G401 (cell line): Measurements from ENCODE around the gene TCEAL4. TPM values are rescaled to one million over a fixed set of nuclear protein-coding genes. Genes with fewer than 3 reads are reported as not detected.

Source experiments
- DNase-seq: peaks from one replicate; pipeline ENCODE4 v3.0.0-alpha.2; 2015; ENCODE audit warnings: low spot score
- in situ Hi-C: cut with HindIII; loops from 2 replicates; pipeline ENCODE4 v1.10.0; 2016; ENCODE audit warnings: low sequenced_read_pairs, mixed read lengths
- total RNA-seq: library from RNA; depleted of rRNA; stranded (reverse); fragments of >200 nt; shearing (Covaris generic); gene quantifications from 2 replicates; pipeline ENCODE4 v1.2.3, GENCODE V29; 2014; rRNA removed

The TCEAL4 gene
- total RNA-seq, 1 experiment from 2014 or later: 45.2 TPM

DNA sequence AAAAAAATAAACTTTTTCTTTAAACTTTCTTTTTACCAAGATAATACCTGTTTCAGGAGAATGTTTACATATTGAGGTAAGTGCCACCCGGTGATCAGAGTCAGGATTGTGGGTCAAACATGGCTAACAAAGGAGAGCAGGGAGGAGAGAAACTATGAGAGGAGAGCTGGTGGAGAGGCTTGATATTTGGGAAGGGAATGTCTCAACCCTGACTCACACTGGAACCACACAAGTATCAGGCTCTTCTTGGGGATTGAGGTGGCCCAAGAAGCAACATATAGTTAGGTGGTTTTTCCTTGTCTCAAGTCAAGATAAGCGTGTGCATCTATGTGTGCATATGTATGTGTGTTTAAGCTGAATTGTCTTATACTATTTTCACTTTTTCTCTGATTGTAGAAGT, 50.1 kb downstream of the TCEAL4 start:
- no peak for DNase-seq
- in situ Hi-C loops: no loop called here

Other genes with a start within 250 kb of the TCEAL4 start
- gene TCEAL9, start 229.0 kb upstream of the TCEAL4 start, total RNA-seq: 39.1 and 42.6 TPM in 2 replicates
- gene BEX3, start 209.0 kb upstream of the TCEAL4 start, total RNA-seq: 464 and 525 TPM in 2 replicates
- not detected in 2 replicates for gene RAB40A, start 66.0 kb upstream of the TCEAL4 start, total RNA-seq
- 2.6 TPM in 1 of 2 replicates, not detected in the other for gene TCEAL3, start 22.4 kb downstream of the TCEAL4 start, total RNA-seq
- gene TCEAL1, start 43.5 kb downstream of the TCEAL4 start, total RNA-seq: 9.8 and 27.0 TPM in 2 replicates
- 666 and 732 TPM in 2 replicates for gene MORF4L2, start 101.2 kb downstream of the TCEAL4 start, total RNA-seq
- not detected in 2 replicates for gene TMEM31, start 125.4 kb downstream of the TCEAL4 start, total RNA-seq
- gene PLP1, start 191.3 kb downstream of the TCEAL4 start, total RNA-seq: not detected in 2 replicates
- not detected in 2 replicates for gene RAB9B, start 246.7 kb downstream of the TCEAL4 start, total RNA-seq